GM12878 (cell line): ENCODE measurements around the gene TRDN. TPM values are rescaled to one million over a fixed set of nuclear protein-coding genes. Genes with fewer than 3 reads are reported as not detected.

Experiments used
- ATAC-seq: fragments of 200-7000 bp; cut with Tn5 transposase; 3 replicates; pipeline ENCODE4 v1.9.1; 2020; ENCODE audit warnings: mild to moderate bottlenecking, moderate library complexity
- BruUV-seq: library from RNA; stranded (reverse); fragments of 400-500 nt; replicated peaks from 2 replicates; lab custom pipeline; 2021; lab: Mats Ljungman, UMichigan
- CTCF ChIA-PET: fragments of 300-600 bp; sonication (Branson Sonifier 250); formaldehyde crosslinking; extraction: SDS; loops from one replicate; lab custom pipeline; 2021; ENCODE audit warnings: inconsistent platforms; lab: Yijun Ruan, JAX
- POLR2A ChIA-PET: fragments of 350-600 bp; formaldehyde crosslinking; extraction: SDS; loops from one replicate; lab custom pipeline; 2021; ENCODE audit warnings: inconsistent platforms; lab: Charles Lee
- RAD21 ChIA-PET: fragments of 300-600 bp; sonication (Branson Sonifier 250); formaldehyde crosslinking; loops from one replicate; lab custom pipeline; 2023; ENCODE audit warnings: antibody characterized with exemption; ENCODE audit not compliant: unreplicated experiment; lab: Charles Lee
- SMC1A ChIA-PET: fragments of 300-600 bp; sonication (Branson Sonifier 250); formaldehyde crosslinking; loops from one replicate; lab custom pipeline; 2023; ENCODE audit not compliant: unreplicated experiment, uncharacterized antibody; lab: Charles Lee
- DNase-seq: peaks from one replicate; pipeline ENCODE4 v3.0.0-alpha.2; 2011; ENCODE audit warnings: low read depth, low spot score
- FAIRE-seq: peaks from 3 replicates; lab custom pipeline; 2011; peaks lifted over from hg19 to GRCh38; lab: Jason Lieb, UNC
- H2AFZ ChIP-seq: 2 replicates; pipeline ENCODE4 v1.6.0; 2011; ENCODE audit warnings: low read depth, low read length, control low read depth; ENCODE audit not compliant: control insufficient read depth
- H3K27ac ChIP-seq: 2 replicates; pipeline ENCODE4 v1.5.1; 2011; ENCODE audit warnings: control low read depth; ENCODE audit not compliant: control insufficient read depth, insufficient read depth
- H3K27me3 ChIP-seq, 2 experiments: replicated peaks in 1 of 2; 2 replicates each; pipeline versions ENCODE4 v1.6.0 to v1.6.1; 2011; ENCODE audit warnings: low read length in 1 of 2; ENCODE audit not compliant: control insufficient read depth in 2 of 2, insufficient read depth in 2 of 2
- H3K36me3 ChIP-seq, 2 experiments: 2 replicates each; pipeline ENCODE4 v1.5.1; 2011; ENCODE audit warnings: low read length in 1 of 2; ENCODE audit not compliant: control insufficient read depth in 2 of 2, insufficient read depth in 2 of 2
- H3K4me1 ChIP-seq: 2 replicates; pipeline ENCODE4 v1.6.1; 2011; ENCODE audit warnings: mild to moderate bottlenecking, low read length, moderate library complexity, mixed read lengths; ENCODE audit not compliant: control insufficient read depth, insufficient read depth
- H3K4me2 ChIP-seq: 2 replicates; pipeline ENCODE4 v1.6.0; 2011; ENCODE audit warnings: control low read depth; ENCODE audit not compliant: control insufficient read depth, insufficient read depth
- H3K4me3 ChIP-seq: fragments of 200-600 bp; sonication (generic); 2 replicates; pipeline ENCODE4 v1.5.1; 2016
- H3K79me2 ChIP-seq: 2 replicates; pipeline ENCODE4 v1.6.0; 2011; ENCODE audit warnings: low read length; ENCODE audit not compliant: control insufficient read depth, insufficient read depth
- H3K9ac ChIP-seq: 2 replicates; pipeline ENCODE4 v1.8.0; 2011; ENCODE audit warnings: low read length, control low read depth, mixed read lengths; ENCODE audit not compliant: control insufficient read depth, insufficient read depth
- H3K9me3 ChIP-seq: replicated peaks from 3 replicates; pipeline ENCODE4 v1.5.1; 2011; ENCODE audit warnings: mild to moderate bottlenecking, low read length; ENCODE audit not compliant: control insufficient read depth, insufficient read depth
- H4K20me1 ChIP-seq: 2 replicates; pipeline ENCODE4 v1.6.0; 2011; ENCODE audit not compliant: control insufficient read depth, insufficient read depth
- ATF7 ChIP-seq: fragments of 450-650 bp; IDR thresholded peaks from 2 replicates; pipeline ENCODE4 v1.6.1; 2016; ENCODE audit warnings: low read depth, mild to moderate bottlenecking
- BCL3 ChIP-seq: IDR thresholded peaks from 2 replicates; pipeline ENCODE4 v1.6.1; 2011; ENCODE audit warnings: borderline replicate concordance, low read depth, mild to moderate bottlenecking, moderate library complexity, low read length; ENCODE audit not compliant: insufficient read depth, poor library complexity, severe bottlenecking
- IRF3 ChIP-seq: fragments of 450-650 bp; IDR thresholded peaks from 2 replicates; pipeline ENCODE4 v1.6.1; 2014; ENCODE audit warnings: mild to moderate bottlenecking
- LARP7 ChIP-seq: fragments of 450-650 bp; IDR thresholded peaks from 2 replicates; pipeline ENCODE4 v1.6.1; 2017; ENCODE audit warnings: mild to moderate bottlenecking
- MAX ChIP-seq: IDR thresholded peaks from 2 replicates; pipeline ENCODE4 v1.6.1; 2012; ENCODE audit warnings: low read depth, low read length, improper control_type of control experiment
- TARDBP ChIP-seq: IDR thresholded peaks from 2 replicates; pipeline ENCODE4 v1.6.1; 2016; ENCODE audit warnings: borderline replicate concordance
- WRNIP1 ChIP-seq: IDR thresholded peaks from 2 replicates; pipeline ENCODE4 v1.6.1; 2011; ENCODE audit warnings: low read depth, low read length, improper control_type of control experiment, borderline replicate concordance
- ZBTB33 ChIP-seq: fragments of 450-650 bp; IDR thresholded peaks from 2 replicates; pipeline ENCODE4 v1.6.1; 2017; ENCODE audit warnings: mild to moderate bottlenecking
- ZBTB40 ChIP-seq: fragments of 450-650 bp; IDR thresholded peaks from 2 replicates; pipeline ENCODE4 v1.6.1; 2016; ENCODE audit warnings: mild to moderate bottlenecking, moderate library complexity, borderline replicate concordance
- WGBS: methylation state at CpG from one replicate; pipeline ENCODE4 v1.1.6; 2016; ENCODE audit warnings: low lambda C conversion rate; ENCODE audit not compliant: insufficient replicate concordance, insufficient coverage; ENCODE audit errors: missing lambda C conversion rate; 5-methylcytosine and 5-hydroxymethylcytosine counted together
- in situ Hi-C: fragments of 300-500 bp; cut with MboI; formaldehyde crosslinking; loops from 9 replicates; pipeline ENCODE4 v1.14.3; 2018; ENCODE audit warnings: mixed read lengths
- intact Hi-C: fragments of 100-400 bp; cut with micrococcal nuclease; formaldehyde crosslinking; loops from one replicate; pipeline ENCODE4 v1.14.2; 2022; ENCODE audit not compliant: unreplicated experiment
- polyA plus RNA-seq, 11 experiments: library from polyadenylated mRNA; depleted of rRNA in 4 of 11; unstranded in 6 of 11; stranded (reverse) in 5 of 11; fragments of >200 nt; fragmentation: Nextera tagmentation in 4 of 11; fragmentation: Illumina TruSeq in 1 of 11; extraction: Ambion mirVana in 4 of 11; extraction: Trizol in 1 of 11; gene quantifications; 1 replicate in 1 of 11; 2 replicates in 10 of 11; pipeline versions ENCODE4 v1.2.1 to v1.2.3, GENCODE V29; 2011 to 2016; ENCODE audit warnings: inconsistent platforms in 2 of 11, missing spikeins in 2 of 11, low read depth in 1 of 11
- total RNA-seq, 4 experiments: library from RNA; depleted of rRNA in 3 of 4; stranded (reverse); fragments of >200 nt in 3 of 4; fragmentation: Illumina TruSeq in 1 of 4; extraction: Trizol in 1 of 4; gene quantifications; 2 replicates each; pipeline versions ENCODE4 v1.2.1 to v1.2.3, GENCODE V29; 2013 to 2021

TRDN gene
- total and polyA plus RNA-seq, 10 of the 15 experiments (the other 5 are each of a cell fraction or from before 2014, with no cell fraction given): not detected

GRCh38 chr6:123625696-123626095, 11.1 kb downstream of the TRDN start:
- CTCF ChIA-PET: no interaction called here
- TF ChIP-seq TARDBP: no peak
- TF ChIP-seq ATF7: no peak
- no peak for TF ChIP-seq WRNIP1
- TF ChIP-seq ZBTB33: no peak
- TF ChIP-seq BCL3: no peak
- no peak for TF ChIP-seq IRF3
- TF ChIP-seq LARP7: no peak
- no peak for TF ChIP-seq ZBTB40
- no peak for TF ChIP-seq MAX

More at GRCh38 chr6:123625696-123626095, 11.1 kb downstream of the TRDN start:
- Histone ChIP-seq H3K36me3 (no peaks in the 10 kb centered on the region), H2AFZ (no peak overlapping the region), H3K27me3 (no peaks in the 10 kb centered on the region), H3K9ac (no peak overlapping the region), H3K4me1 (no peaks in the 10 kb centered on the region), H3K9me3 (no peaks in the 10 kb centered on the region), H3K79me2 (no peaks in the 10 kb centered on the region), H3K4me3 (no peak overlapping the region), H4K20me1 (no peaks in the 10 kb centered on the region), H3K27ac (no peak overlapping the region), H3K4me2 (no peak overlapping the region)
- no TSS peak for BruUV-seq
- RAD21 ChIA-PET: no interaction called here
- SMC1A ChIA-PET: no interaction called here
- intact Hi-C loops: no loop called here
- 50% methylated on average over 1 of the region's 1 CpG for WGBS
- FAIRE-seq (no peak), DNase-seq (no peak), ATAC-seq (no peak)
- in situ Hi-C loops: no loop called here
- POLR2A ChIA-PET: no interaction called here
